SU-DHL-6 (cell line): ENCODE data around the gene PLN.

ENCODE experiments used
- EZH2phosphoT487 ChIP-seq: fragments of 200-600 bp; sonication (generic), shearing (Covaris generic); conservative IDR thresholded peaks from 2 replicates; pipeline ENCODE4 v1.6.1; 2018; ENCODE audit warnings: mild to moderate bottlenecking, antibody characterized with exemption, low read length, moderate library complexity, mixed read lengths
- TF ChIP-seq, protein P1 (sequence below): fragments of 200-600 bp; sonication (generic); IDR thresholded peaks from one replicate; pipeline ENCODE4 v1.5.1; 2017; ENCODE audit warnings: antibody characterized with exemption, mild to moderate bottlenecking, low read length, moderate library complexity; ENCODE audit not compliant: insufficient read depth, poor library complexity, severe bottlenecking

DNA sequence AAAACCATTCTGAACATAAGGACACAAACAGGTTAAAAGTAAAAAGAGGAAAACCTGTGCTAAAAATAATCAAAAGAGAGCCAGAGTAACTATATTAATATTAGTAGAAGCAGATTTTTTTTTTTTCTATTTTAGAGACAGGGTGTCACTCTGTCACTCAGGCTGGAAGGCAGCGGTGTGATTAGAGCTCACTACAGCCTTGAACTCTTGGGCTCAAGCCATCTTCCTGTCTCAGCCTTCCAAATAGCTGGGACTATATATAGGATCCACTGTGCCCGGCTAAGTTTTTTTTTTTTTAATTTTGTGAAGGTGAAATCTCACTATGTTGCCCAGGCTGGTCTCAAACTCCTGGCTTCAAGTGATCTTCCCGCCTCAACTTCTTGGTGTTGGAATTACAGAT lies 33.4 kb upstream of the PLN start:
- TF ChIP-seq, protein P1, sequence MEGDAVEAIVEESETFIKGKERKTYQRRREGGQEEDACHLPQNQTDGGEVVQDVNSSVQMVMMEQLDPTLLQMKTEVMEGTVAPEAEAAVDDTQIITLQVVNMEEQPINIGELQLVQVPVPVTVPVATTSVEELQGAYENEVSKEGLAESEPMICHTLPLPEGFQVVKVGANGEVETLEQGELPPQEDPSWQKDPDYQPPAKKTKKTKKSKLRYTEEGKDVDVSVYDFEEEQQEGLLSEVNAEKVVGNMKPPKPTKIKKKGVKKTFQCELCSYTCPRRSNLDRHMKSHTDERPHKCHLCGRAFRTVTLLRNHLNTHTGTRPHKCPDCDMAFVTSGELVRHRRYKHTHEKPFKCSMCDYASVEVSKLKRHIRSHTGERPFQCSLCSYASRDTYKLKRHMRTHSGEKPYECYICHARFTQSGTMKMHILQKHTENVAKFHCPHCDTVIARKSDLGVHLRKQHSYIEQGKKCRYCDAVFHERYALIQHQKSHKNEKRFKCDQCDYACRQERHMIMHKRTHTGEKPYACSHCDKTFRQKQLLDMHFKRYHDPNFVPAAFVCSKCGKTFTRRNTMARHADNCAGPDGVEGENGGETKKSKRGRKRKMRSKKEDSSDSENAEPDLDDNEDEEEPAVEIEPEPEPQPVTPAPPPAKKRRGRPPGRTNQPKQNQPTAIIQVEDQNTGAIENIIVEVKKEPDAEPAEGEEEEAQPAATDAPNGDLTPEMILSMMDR, result no peak
- no peak for TF ChIP-seq EZH2phosphoT487
